ENCODE data around the gene PIEZO1.

- TF ChIP-seq CTCF (conservative IDR thresholded peaks at IDR 0.05 in 1 of 2, IDR thresholded peaks at IDR 0.05 in 1 of 2; ENCODE audit: low read depth in 1 of 2, low read length in 2 of 2) (no peak), EZH2 (IDR thresholded peaks at IDR 0.05; ENCODE audit: low read length, missing control alignments) (no peak)
Measured at GRCh38 chr16:88669980-88670379, 115.0 kb downstream of the PIEZO1 start.

Measured in fibroblast of lung (primary cell).